EH (cell line): ENCODE data around the gene TOMM5.

ENCODE experiments used
- DNase-seq: peaks from one replicate; pipeline ENCODE4 v3.0.0-alpha.2; 2015; ENCODE audit warnings: low read depth

Gene TOMM5

DNA sequence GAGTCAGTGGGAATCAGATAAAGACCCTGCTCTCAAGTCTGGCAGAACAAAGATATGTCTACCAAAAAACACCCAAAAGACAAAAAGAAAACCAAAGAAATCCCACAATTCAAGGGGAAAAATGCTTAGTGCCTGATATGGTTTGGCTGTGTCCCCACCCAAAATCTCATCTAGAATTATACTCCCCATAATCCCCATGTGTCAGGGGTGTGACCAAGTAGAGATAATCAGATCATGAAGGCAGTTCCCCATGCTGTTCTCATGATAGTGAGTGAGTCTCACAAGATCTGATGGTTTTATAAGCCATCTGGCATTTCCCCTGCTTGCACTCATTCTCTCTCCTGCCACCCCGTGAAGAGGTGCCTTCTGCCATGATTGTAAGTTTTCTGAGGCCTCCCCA is 29.6 kb downstream of the TOMM5 start:
- DNase-seq: no peak

DNA sequence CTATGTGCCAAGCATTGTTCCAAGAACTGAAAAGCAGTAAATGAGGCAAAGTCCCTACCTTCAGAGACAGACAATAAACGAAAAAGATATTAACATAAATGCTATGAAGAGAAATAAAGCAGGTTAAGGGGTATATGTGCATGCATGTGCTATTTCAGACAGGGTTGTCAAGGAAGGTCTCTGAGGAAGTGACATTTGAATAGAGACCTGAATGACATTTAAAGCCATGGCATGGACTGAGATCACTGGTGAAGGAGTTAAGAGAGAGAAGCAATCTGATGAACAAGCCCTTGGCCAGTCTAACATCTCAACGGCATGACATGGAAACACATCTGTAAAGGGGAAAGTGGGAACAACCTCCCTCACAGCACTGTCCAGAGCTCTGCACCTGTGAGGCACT is 30.7 kb downstream of the TOMM5 start:
- DNase-seq: no peak

DNA sequence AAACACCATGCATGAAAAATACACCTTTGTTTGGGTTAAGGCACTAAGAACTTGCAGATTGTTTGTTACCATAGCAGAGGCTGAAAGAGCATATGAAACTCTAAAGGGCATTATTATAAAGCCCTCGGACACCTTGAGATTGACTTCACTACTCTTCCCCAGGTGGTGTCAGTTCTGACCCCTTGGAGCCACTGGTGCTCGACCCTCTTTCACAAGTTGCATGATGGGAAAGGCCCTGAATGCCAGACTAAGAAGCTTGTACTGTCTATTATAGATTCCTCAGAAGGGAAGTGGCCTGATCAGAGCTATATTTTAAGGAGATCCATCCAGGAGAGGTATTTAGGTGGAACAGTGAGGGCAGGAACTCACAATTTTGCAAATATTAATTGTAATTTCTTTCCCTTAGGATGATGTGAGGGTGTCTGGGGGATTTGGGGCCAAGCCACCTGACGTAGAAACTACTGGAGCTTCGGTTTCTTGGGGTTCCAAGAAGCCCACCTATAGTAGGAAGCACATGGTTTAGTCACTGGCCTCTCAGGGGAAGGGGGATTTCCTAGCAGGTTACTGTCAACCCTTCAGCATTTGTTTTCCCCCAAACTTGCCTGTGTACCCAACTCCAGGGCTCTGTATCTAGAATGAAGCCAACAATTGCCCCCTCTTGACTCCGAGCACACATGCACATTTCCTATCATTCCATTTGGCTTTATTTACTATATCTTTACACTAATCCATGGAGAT is 32.4 kb downstream of the TOMM5 start:
- DNase-seq: no peak

DNA sequence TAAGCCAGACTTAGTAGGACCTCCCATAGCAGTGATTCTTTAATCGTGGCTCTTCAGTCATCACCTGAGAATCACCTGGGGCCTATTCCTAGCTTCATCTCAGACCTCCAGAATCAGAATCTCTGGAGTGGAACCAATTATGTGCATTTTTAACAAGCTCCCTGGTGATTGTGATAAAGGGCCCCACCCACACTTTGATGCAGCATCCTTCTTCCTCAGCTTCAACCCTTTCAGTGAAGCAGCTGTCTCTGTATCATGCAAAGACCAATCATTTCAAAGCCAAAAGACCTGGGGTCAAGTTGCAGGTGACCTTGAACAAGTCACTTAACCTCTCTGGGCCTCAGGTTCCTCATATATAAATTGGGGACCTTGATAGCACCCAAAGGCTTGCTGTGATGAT is 33.3 kb downstream of the TOMM5 start:
- DNase-seq: no peak

DNA sequence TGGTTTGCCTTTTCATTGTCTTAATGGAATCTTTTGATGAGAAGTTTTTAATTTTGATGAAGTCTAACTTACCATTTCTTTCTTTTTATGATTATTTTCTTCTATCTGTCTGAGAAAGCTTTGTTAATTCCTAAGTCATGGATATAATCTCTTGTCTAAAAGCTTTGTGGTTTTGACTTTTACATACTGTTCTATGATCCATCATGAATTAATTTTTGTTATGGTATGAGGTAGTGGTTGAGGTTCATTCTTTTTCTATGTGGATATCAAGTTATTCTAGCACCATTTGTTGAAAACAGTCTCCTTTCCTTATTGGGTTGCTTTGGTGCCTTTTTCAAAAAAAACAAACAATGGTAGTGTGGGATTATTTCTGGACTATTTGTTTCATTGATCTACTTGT is 36.6 kb downstream of the TOMM5 start:
- DNase-seq: peak; percentile 64

- no peak for DNase-seq
These were observed 38.1 kb downstream of the TOMM5 start for GRCh38 chr9:37554318-37554717.

DNA sequence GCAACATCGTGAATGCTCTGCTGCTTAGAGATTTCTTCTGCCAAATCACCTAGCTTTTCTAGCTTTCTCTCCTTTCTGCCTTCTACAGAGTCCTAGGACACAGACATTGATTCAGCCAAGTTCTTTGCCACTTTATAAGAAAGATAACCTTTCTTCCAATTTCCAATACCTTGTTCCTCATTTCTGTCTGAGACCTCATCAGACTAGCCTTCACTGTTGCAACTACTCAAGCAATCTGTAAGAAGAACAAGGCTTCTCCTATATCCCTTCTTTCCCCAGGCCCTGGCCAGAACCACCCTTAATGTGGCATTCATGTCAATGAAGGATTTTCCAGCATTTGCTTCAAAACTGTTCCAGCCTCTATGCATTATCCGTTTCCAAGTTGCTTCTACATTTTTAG is 40.5 kb downstream of the TOMM5 start:
- no peak for DNase-seq

DNA sequence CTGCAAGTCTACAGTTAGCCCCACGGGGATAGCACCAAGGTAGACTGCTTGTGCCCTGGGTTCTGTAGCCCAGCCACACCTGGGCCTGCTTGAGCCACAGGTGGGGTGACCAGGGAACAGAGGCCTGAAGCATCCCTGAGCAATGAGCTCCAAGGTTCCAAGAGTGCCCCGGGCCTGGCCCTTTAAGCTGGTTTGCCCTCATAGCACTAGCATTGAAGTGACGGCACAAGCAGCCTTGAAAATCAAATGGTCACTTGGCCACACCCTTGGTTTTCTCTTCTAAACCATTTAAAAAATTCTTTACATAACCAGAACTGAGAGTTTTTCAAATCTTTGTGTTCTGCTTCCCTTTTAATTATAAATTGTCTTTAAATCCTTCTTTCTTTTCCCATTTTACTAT is 40.9 kb downstream of the TOMM5 start:
- DNase-seq: no peak

DNA sequence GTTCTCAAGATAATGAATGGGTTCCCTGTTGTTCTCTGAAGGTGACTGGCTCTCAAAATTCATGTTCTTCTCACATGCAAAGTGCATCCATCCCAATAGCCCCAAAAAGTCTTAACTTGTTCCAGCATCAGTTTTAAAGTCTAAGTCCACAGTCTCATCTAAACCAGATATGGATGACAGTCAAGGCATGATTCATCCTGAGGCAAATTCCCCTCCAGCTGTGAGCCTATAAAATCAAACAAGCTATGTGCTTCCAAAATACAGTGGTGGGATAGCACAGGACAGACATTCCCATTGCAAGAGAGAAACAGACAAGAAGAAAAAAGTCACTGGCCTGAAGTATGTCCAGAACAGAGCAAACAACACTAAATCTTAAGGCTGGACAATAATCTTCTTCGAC is 41.6 kb downstream of the TOMM5 start:
- peak; percentile 82 for DNase-seq

GRCh38 chr9:37549527-37549926 is 42.9 kb downstream of the TOMM5 start:
- DNase-seq: no peak

GRCh38 chr9:37547328-37547878 is 45.0 kb downstream of the TOMM5 start:
- DNase-seq: no peak

DNA sequence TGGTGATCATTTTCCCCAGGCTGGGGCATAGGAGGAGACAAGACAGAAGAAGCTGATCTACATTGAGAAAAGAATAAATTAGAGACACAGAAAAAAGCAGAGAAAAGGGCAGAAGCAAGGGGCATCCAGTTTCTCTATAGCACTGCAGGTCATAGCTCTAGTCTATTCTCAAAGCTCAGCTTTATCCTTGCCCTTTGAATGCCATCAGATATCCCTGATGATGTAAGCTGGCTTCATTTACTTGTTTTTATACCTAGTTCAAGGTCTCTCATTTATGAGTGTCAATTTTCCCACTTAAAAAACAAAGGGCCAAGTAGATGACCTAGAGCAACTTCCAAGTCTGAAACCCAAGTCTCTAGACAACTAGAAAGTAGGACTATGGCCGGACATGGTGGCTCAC is 48.9 kb downstream of the TOMM5 start:
- DNase-seq: no peak

DNA sequence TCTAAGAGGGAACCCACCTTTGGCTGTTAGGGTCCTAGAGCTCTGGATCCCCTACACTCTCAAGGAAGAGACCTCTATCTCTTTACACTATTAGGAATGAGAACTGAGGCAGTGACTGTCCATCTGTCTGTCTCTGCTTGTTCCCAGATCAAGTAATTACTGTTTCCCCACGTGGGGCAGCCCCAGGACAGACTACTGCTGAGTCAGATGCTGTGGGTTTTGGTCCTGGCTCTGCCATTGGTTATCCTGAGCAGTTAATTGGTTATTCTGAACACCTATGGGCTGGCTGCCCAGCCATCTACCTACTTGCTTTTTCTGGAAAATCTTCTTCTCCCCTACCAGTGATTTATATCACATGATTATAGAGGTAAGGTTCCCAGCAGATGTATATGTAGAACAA is 49.5 kb downstream of the TOMM5 start:
- DNase-seq: no peak

GRCh38 chr9:37542488-37542887 is 49.9 kb downstream of the TOMM5 start:
- no peak for DNase-seq

- DNase-seq: no peak
These were observed 50.9 kb downstream of the TOMM5 start for GRCh38 chr9:37541465-37541864.

- peak; percentile 6 for DNase-seq
These were observed 51.8 kb downstream of the TOMM5 start for GRCh38 chr9:37540634-37541033.

- DNase-seq: no peak
These were observed 52.8 kb downstream of the TOMM5 start for GRCh38 chr9:37539634-37540033.
